HEK293 (cell line): ENCODE measurements around the gene TEPSIN.
A peak's percentile ranks its signal among the peaks of the same experiment; 100 is the strongest.

Experiments used
- CTCF ChIA-PET: fragments of 350-600 bp; formaldehyde crosslinking; extraction: SDS; loops from one replicate; lab custom pipeline; 2021; ENCODE audit warnings: antibody characterized with exemption; lab: Yijun Ruan, JAX
- POLR2A ChIA-PET: fragments of 300-600 bp; formaldehyde crosslinking; extraction: SDS; loops from one replicate; lab custom pipeline; 2020; ENCODE audit warnings: antibody characterized with exemption, inconsistent platforms; lab: Yijun Ruan, JAX
- H3K27ac ChIP-seq: fragments of 200-500 bp; sonication (Bioruptor generic); 2 replicates; pipeline ENCODE4 v1.5.1; 2014; ENCODE audit warnings: low read depth, low read length, control low read depth, inconsistent platforms; ENCODE audit errors: extremely low read depth
- H3K36me3 ChIP-seq, 2 experiments: fragments of 200-500 bp in 1 of 2; sonication (Bioruptor generic) in 1 of 2; 1 replicate in 1 of 2; 2 replicates in 1 of 2; pipeline ENCODE4 v1.5.1; 2014 to 2017; ENCODE audit warnings: inconsistent platforms in 2 of 2, low read length in 2 of 2; ENCODE audit not compliant: control insufficient read depth in 2 of 2, insufficient read depth in 1 of 2
- H3K4me1 ChIP-seq: fragments of 200-500 bp; sonication (Bioruptor generic); 2 replicates; pipeline ENCODE4 v1.5.1; 2014; ENCODE audit warnings: mild to moderate bottlenecking, low read length, inconsistent platforms; ENCODE audit not compliant: control insufficient read depth, insufficient read depth
- H3K4me3 ChIP-seq: 2 replicates; pipeline ENCODE4 v1.5.1; 2011; ENCODE audit warnings: low read depth, mild to moderate bottlenecking, control low read depth, low read length, moderate library complexity
- H3K9me3 ChIP-seq: fragments of 200-500 bp; sonication (Bioruptor generic); 2 replicates; pipeline ENCODE4 v1.5.1; 2014; ENCODE audit warnings: low read depth, low read length, inconsistent platforms; ENCODE audit not compliant: control insufficient read depth, insufficient read depth
- REST ChIP-seq: fragments of 450-650 bp; formaldehyde crosslinking; IDR thresholded peaks from 2 replicates; pipeline ENCODE4 v1.5.1; 2016; ENCODE audit warnings: missing biosample characterization, missing genetic modification characterization
- SCRT1 ChIP-seq: fragments of 450-650 bp; formaldehyde crosslinking; IDR thresholded peaks from 2 replicates; pipeline ENCODE4 v1.5.1; 2016; ENCODE audit warnings: missing biosample characterization, missing genetic modification characterization, borderline replicate concordance
- ZBTB21 ChIP-seq: fragments of 450-650 bp; formaldehyde crosslinking; IDR thresholded peaks from 2 replicates; pipeline ENCODE4 v1.5.1; 2017; ENCODE audit warnings: missing biosample characterization, missing genetic modification characterization
- ZNF121 ChIP-seq: fragments of 450-650 bp; formaldehyde crosslinking; IDR thresholded peaks from 2 replicates; pipeline ENCODE4 v1.5.1; 2016; ENCODE audit warnings: missing biosample characterization, missing genetic modification characterization
- ZNF169 ChIP-seq: fragments of 450-650 bp; formaldehyde crosslinking; IDR thresholded peaks from 2 replicates; pipeline ENCODE4 v1.5.1; 2016; ENCODE audit warnings: missing biosample characterization, missing genetic modification characterization
- ZNF211 ChIP-seq: fragments of 450-650 bp; formaldehyde crosslinking; IDR thresholded peaks from 2 replicates; pipeline ENCODE4 v1.5.1; 2016; ENCODE audit warnings: low read depth, missing biosample characterization, missing genetic modification characterization
- ZNF23 ChIP-seq: fragments of 450-650 bp; formaldehyde crosslinking; IDR thresholded peaks from 2 replicates; pipeline ENCODE4 v1.5.1; 2016; ENCODE audit warnings: missing biosample characterization, missing genetic modification characterization, borderline replicate concordance
- ZNF248 ChIP-seq: fragments of 450-650 bp; formaldehyde crosslinking; IDR thresholded peaks from 2 replicates; pipeline ENCODE4 v1.5.1; 2017; ENCODE audit warnings: missing biosample characterization, missing genetic modification characterization
- ZNF280C ChIP-seq: fragments of 450-650 bp; formaldehyde crosslinking; IDR thresholded peaks from 2 replicates; pipeline ENCODE4 v1.5.1; 2016; ENCODE audit warnings: missing biosample characterization, missing genetic modification characterization
- ZNF514 ChIP-seq: fragments of 450-650 bp; formaldehyde crosslinking; IDR thresholded peaks from 2 replicates; pipeline ENCODE4 v1.5.1; 2016; ENCODE audit warnings: missing biosample characterization, missing genetic modification characterization
- ZNF549 ChIP-seq: fragments of 450-650 bp; IDR thresholded peaks from 2 replicates; pipeline ENCODE4 v1.5.1; 2018; ENCODE audit warnings: missing biosample characterization, missing genetic modification characterization, mild to moderate bottlenecking, inconsistent platforms, moderate library complexity
- ZNF670 ChIP-seq: fragments of 450-650 bp; formaldehyde crosslinking; IDR thresholded peaks from 2 replicates; pipeline ENCODE4 v1.5.1; 2016; ENCODE audit warnings: missing biosample characterization, missing genetic modification characterization, low read depth
- ZNF768 ChIP-seq: fragments of 450-650 bp; formaldehyde crosslinking; IDR thresholded peaks from 2 replicates; pipeline ENCODE4 v1.5.1; 2018; ENCODE audit warnings: missing biosample characterization, mild to moderate bottlenecking, missing genetic modification characterization
- ZNF785 ChIP-seq: fragments of 450-650 bp; formaldehyde crosslinking; IDR thresholded peaks from 2 replicates; pipeline ENCODE4 v1.5.1; 2016; ENCODE audit warnings: missing biosample characterization, missing genetic modification characterization
- TF ChIP-seq, protein P1 (sequence below): fragments of 450-650 bp; IDR thresholded peaks from 2 replicates; pipeline ENCODE4 v1.5.1; 2018; ENCODE audit warnings: missing biosample characterization, missing genetic modification characterization
- TF ChIP-seq, protein P2 (sequence below): fragments of 450-650 bp; formaldehyde crosslinking; conservative IDR thresholded peaks from 2 replicates; pipeline ENCODE4 v1.5.1; 2016; ENCODE audit warnings: low read depth, missing biosample characterization, missing genetic modification characterization

TEPSIN gene

GRCh38 chr17:81243333-81243664 lies 4.4 kb upstream of the TEPSIN start:
- H3K27ac ChIP-seq = no peak overlapping the region
- H3K4me1 ChIP-seq = no peaks in the 10 kb centered on the region; the same call in 1 of the 2 replicates
- H3K4me3 ChIP-seq = no peak overlapping the region
- TF ChIP-seq SCRT1 (tag by site-specific recombination) (no peak), ZNF280C (tag by site-specific recombination) (no peak), ZNF248 (tag by site-specific recombination) (no peak), ZNF514 (no peak), ZNF785 (tag by site-specific recombination) (no peak), ZNF23 (no peak), ZNF670 (tag by site-specific recombination) (no peak), ZNF169 (tag by site-specific recombination) (no peak), ZNF211 (tag by site-specific recombination) (no peak), ZNF768 (no peak), ZNF121 (tag by site-specific recombination) (no peak)
- TF ChIP-seq, protein P1, sequence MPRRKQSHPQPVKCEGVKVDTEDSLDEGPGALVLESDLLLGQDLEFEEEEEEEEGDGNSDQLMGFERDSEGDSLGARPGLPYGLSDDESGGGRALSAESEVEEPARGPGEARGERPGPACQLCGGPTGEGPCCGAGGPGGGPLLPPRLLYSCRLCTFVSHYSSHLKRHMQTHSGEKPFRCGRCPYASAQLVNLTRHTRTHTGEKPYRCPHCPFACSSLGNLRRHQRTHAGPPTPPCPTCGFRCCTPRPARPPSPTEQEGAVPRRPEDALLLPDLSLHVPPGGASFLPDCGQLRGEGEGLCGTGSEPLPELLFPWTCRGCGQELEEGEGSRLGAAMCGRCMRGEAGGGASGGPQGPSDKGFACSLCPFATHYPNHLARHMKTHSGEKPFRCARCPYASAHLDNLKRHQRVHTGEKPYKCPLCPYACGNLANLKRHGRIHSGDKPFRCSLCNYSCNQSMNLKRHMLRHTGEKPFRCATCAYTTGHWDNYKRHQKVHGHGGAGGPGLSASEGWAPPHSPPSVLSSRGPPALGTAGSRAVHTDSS (tag by site-specific recombination) = no peak
- TF ChIP-seq, protein P2, sequence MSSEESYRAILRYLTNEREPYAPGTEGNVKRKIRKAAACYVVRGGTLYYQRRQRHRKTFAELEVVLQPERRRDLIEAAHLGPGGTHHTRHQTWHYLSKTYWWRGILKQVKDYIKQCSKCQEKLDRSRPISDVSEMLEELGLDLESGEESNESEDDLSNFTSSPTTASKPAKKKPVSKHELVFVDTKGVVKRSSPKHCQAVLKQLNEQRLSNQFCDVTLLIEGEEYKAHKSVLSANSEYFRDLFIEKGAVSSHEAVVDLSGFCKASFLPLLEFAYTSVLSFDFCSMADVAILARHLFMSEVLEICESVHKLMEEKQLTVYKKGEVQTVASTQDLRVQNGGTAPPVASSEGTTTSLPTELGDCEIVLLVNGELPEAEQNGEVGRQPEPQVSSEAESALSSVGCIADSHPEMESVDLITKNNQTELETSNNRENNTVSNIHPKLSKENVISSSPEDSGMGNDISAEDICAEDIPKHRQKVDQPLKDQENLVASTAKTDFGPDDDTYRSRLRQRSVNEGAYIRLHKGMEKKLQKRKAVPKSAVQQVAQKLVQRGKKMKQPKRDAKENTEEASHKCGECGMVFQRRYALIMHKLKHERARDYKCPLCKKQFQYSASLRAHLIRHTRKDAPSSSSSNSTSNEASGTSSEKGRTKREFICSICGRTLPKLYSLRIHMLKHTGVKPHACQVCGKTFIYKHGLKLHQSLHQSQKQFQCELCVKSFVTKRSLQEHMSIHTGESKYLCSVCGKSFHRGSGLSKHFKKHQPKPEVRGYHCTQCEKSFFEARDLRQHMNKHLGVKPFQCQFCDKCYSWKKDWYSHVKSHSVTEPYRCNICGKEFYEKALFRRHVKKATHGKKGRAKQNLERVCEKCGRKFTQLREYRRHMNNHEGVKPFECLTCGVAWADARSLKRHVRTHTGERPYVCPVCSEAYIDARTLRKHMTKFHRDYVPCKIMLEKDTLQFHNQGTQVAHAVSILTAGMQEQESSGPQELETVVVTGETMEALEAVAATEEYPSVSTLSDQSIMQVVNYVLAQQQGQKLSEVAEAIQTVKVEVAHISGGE (tag by site-specific recombination) = no peak
- POLR2A ChIA-PET = interaction anchor here (1.2 kb wide), 1 partner anchor 20 kb away, joined by 4 read pairs; the partner anchor contains the start of gene CEP131
- H3K36me3 ChIP-seq = peaks cover 0 to 38% of the 10 kb centered on the region in 2 experiments; a peak in 2 of 3 replicates
- CTCF ChIA-PET = interaction anchor here (5.2 kb wide), 1 partner anchor 101 kb away, joined by 42 read pairs; no protein-coding TSS in a partner anchor
- H3K9me3 ChIP-seq = no peaks in the 10 kb centered on the region

- ChIA-PET CTCF (interaction anchor here (0.6 to 5.2 kb wide), 8 partner anchors 11 to 254 kb away, joined by 3 to 42 read pairs (median 4); no protein-coding TSS in a partner anchor), POLR2A (interaction anchor here (0.6 to 1.8 kb wide), 2 partner anchors 16 to 20 kb away, joined by 3 to 6 read pairs; partner anchors contain the start of gene CEP131)
- Histone ChIP-seq H3K4me3 (no peak overlapping the region), H3K9me3 (no peaks in the 10 kb centered on the region), H3K36me3 (peaks cover 0 to 38% of the 10 kb centered on the region in 2 experiments; a peak in 2 of 3 replicates), H3K4me1 (no peaks in the 10 kb centered on the region; the same call in 1 of the 2 replicates), H3K27ac (no peak overlapping the region)
- TF ChIP-seq REST (tag by site-specific recombination) = peak; percentile 80
- no peak for TF ChIP-seq ZNF549 (tag by site-specific recombination)
- TF ChIP-seq ZBTB21 (tag by site-specific recombination) = no peak
- TF ChIP-seq, all 188 proteins: peak for 1
Observed at GRCh38 chr17:81242421-81243332, 3.8 kb upstream of the TEPSIN start.
